CD8-positive, alpha-beta memory T cell (primary cell): Measurements from ENCODE around the gene LRRC3B. TPM values are rescaled to one million over a fixed set of nuclear protein-coding genes. Genes with fewer than 3 reads are reported as not detected.
"Not testable (repeated sequence)": the region's sequence is repeated elsewhere in the genome, so short reads cannot be mapped to it uniquely, and the experiment has no call there.

ENCODE experiments used
- CTCF ChIA-PET: fragments of 350-600 bp; sonication (Branson Sonifier 250); formaldehyde crosslinking; loops from one replicate; lab custom pipeline; 2021; ENCODE audit warnings: antibody characterized with exemption; lab: Charles Lee
- POLR2A ChIA-PET: fragments of 350-600 bp; sonication (Branson Sonifier 250); formaldehyde crosslinking; loops from one replicate; lab custom pipeline; 2021; ENCODE audit warnings: antibody characterized with exemption; lab: Charles Lee
- DNase-seq, 5 donors: peaks; one replicate each; pipeline versions ENCODE4 v3.0.0 to v3.0.0-alpha.2; 2020 to 2022; ENCODE audit warnings: mixed read lengths in 1 of 5
- H3K27ac ChIP-seq: one replicate; pipeline ENCODE4 v1.7.0; 2013; ENCODE audit warnings: low read depth, mild to moderate bottlenecking, low read length, moderate library complexity
- H3K27me3 ChIP-seq: 2 replicates; pipeline ENCODE4 v1.7.0; 2013; ENCODE audit warnings: low read length, mild to moderate bottlenecking; ENCODE audit not compliant: insufficient read depth, poor library complexity, severe bottlenecking
- H3K36me3 ChIP-seq: 2 replicates; pipeline ENCODE4 v1.7.0; 2013; ENCODE audit warnings: mild to moderate bottlenecking, low read length, moderate library complexity; ENCODE audit not compliant: insufficient read depth
- H3K4me1 ChIP-seq: 2 replicates; pipeline ENCODE4 v1.7.0; 2013; ENCODE audit warnings: mild to moderate bottlenecking, low read length, moderate library complexity; ENCODE audit not compliant: insufficient read depth
- H3K4me3 ChIP-seq: 2 replicates; pipeline ENCODE4 v1.7.0; 2013; ENCODE audit warnings: mild to moderate bottlenecking, low read length
- H3K9me3 ChIP-seq: 2 replicates; pipeline ENCODE4 v1.7.0; 2013; ENCODE audit warnings: mild to moderate bottlenecking, low read length
- H3K27ac Mint-ChIP-seq, 8 donors: one replicate each; pipeline ENCODE4 v1.8.0; 2020 to 2021; ENCODE audit warnings: mixed read lengths in 8 of 8, mild to moderate bottlenecking in 6 of 8, inconsistent platforms in 3 of 8, moderate library complexity in 3 of 8
- H3K27me3 Mint-ChIP-seq, 2 donors: one replicate each; pipeline ENCODE4 v1.8.0; 2020 to 2021; ENCODE audit warnings: mixed read lengths in 2 of 2, mild to moderate bottlenecking in 1 of 2, moderate library complexity in 1 of 2
- H3K36me3 Mint-ChIP-seq, 3 donors: one replicate each; pipeline ENCODE4 v1.8.0; 2020 to 2021; ENCODE audit warnings: mixed read lengths in 3 of 3, inconsistent platforms in 1 of 3, mild to moderate bottlenecking in 1 of 3
- H3K4me1 Mint-ChIP-seq, 3 donors: one replicate each; pipeline ENCODE4 v1.8.0; 2020 to 2021; ENCODE audit warnings: mixed read lengths in 3 of 3, inconsistent platforms in 1 of 3, mild to moderate bottlenecking in 1 of 3
- H3K4me3 Mint-ChIP-seq, 7 donors: one replicate each; pipeline ENCODE4 v1.8.0; 2020 to 2021; ENCODE audit warnings: mixed read lengths in 7 of 7, mild to moderate bottlenecking in 6 of 7, moderate library complexity in 4 of 7, inconsistent platforms in 2 of 7
- H3K9me3 Mint-ChIP-seq, 5 donors: one replicate each; pipeline ENCODE4 v1.8.0; 2020 to 2022; ENCODE audit warnings: mixed read lengths in 5 of 5, mild to moderate bottlenecking in 3 of 5, moderate library complexity in 2 of 5, inconsistent platforms in 1 of 5
- polyA plus RNA-seq: library from polyadenylated mRNA; unstranded; fragments of 300-500 nt; fragmentation: Illumina TruSeq; gene quantifications from one replicate; pipeline ENCODE4 v1.2.3, GENCODE V29; 2021
- total RNA-seq, 2 experiments: library from RNA; stranded (reverse); gene quantifications; one replicate each; pipeline ENCODE4 v1.2.3, GENCODE V29; 2021

The LRRC3B gene
- total and polyA plus RNA-seq, 3 experiments from 2014 or later: not detected

- Histone ChIP-seq H3K4me3 (no peak overlapping the region), H3K9me3 (no peaks in the 10 kb centered on the region), H3K27ac (no peak overlapping the region), H3K4me1 (no peaks in the 10 kb centered on the region), H3K27me3 (no peaks in the 10 kb centered on the region), H3K36me3 (no peaks in the 10 kb centered on the region)
- Mint-ChIP-seq H3K27ac (no peak overlapping the region), H3K27me3 (peaks cover 0 to 2% of the 10 kb centered on the region in 2 donors), H3K4me1 (no peaks in the 10 kb centered on the region), H3K4me3 (no peak overlapping the region), H3K9me3 (peaks cover 0 to 4% (median 2%) of the 10 kb centered on the region in 5 donors), H3K36me3 (no peaks in the 10 kb centered on the region)
- DNase-seq: no peak
- CTCF ChIA-PET: no interaction called here
- POLR2A ChIA-PET: no interaction called here
Observed at GRCh38 chr3:26592451-26592850, 30.1 kb upstream of the LRRC3B start.

GRCh38 chr3:26596335-26596734 is 26.2 kb upstream of the LRRC3B start:
- Histone ChIP-seq H3K4me3 (no peak overlapping the region), H3K27me3 (no peaks in the 10 kb centered on the region)
- no peak overlapping the region for H3K27ac Mint-ChIP-seq

GRCh38 chr3:26603311-26603710 is 19.3 kb upstream of the LRRC3B start:
- H3K27me3 Mint-ChIP-seq, H3K36me3 ChIP-seq, H3K4me3 ChIP-seq, H3K27me3 ChIP-seq, H3K4me3 Mint-ChIP-seq, H3K9me3 ChIP-seq, H3K36me3 Mint-ChIP-seq, CTCF ChIA-PET, H3K4me1 Mint-ChIP-seq, H3K27ac ChIP-seq, H3K4me1 ChIP-seq, POLR2A ChIA-PET, H3K27ac Mint-ChIP-seq, DNase-seq: not testable (repeated sequence)
- peaks cover 5 to 21% (median 12%) of the 10 kb centered on the region in 5 donors for H3K9me3 Mint-ChIP-seq

More at GRCh38 chr3:26596335-26596734, 26.2 kb upstream of the LRRC3B start:
- H3K4me1 ChIP-seq: no peaks in the 10 kb centered on the region
- Mint-ChIP-seq H3K36me3 (no peaks in the 10 kb centered on the region), H3K4me3 (no peak overlapping the region), H3K4me1 (no peaks in the 10 kb centered on the region), H3K9me3 (peaks cover 0 to 10% (median 2%) of the 10 kb centered on the region in 5 donors), H3K27me3 (no peaks in the 10 kb centered on the region)
- no peak overlapping the region for H3K27ac ChIP-seq
- DNase-seq: no peak
- POLR2A ChIA-PET: no interaction called here
- CTCF ChIA-PET: no interaction called here
- H3K9me3 ChIP-seq: no peaks in the 10 kb centered on the region
- no peaks in the 10 kb centered on the region for H3K36me3 ChIP-seq

- H3K27ac Mint-ChIP-seq, H3K4me1 Mint-ChIP-seq, POLR2A ChIA-PET, CTCF ChIA-PET, H3K36me3 ChIP-seq, H3K9me3 ChIP-seq, H3K27me3 ChIP-seq, H3K4me3 Mint-ChIP-seq, H3K27me3 Mint-ChIP-seq, DNase-seq, H3K4me1 ChIP-seq, H3K4me3 ChIP-seq, H3K27ac ChIP-seq, H3K36me3 Mint-ChIP-seq: not testable (repeated sequence)
- H3K9me3 Mint-ChIP-seq: peaks cover 5 to 19% (median 12%) of the 10 kb centered on the region in 5 donors
Observed at GRCh38 chr3:26603771-26604170, 18.8 kb upstream of the LRRC3B start.

- Histone ChIP-seq H3K36me3 (no peaks in the 10 kb centered on the region), H3K9me3 (no peaks in the 10 kb centered on the region), H3K4me3 (no peak overlapping the region), H3K27ac (no peak overlapping the region), H3K27me3 (no peaks in the 10 kb centered on the region), H3K4me1 (no peaks in the 10 kb centered on the region)
- Mint-ChIP-seq H3K27me3 (no peaks in the 10 kb centered on the region), H3K4me3 (no peak overlapping the region), H3K4me1 (no peaks in the 10 kb centered on the region), H3K9me3 (peaks cover 0 to 8% (median 0%) of the 10 kb centered on the region in 5 donors), H3K27ac (no peak overlapping the region), H3K36me3 (no peaks in the 10 kb centered on the region)
- CTCF ChIA-PET: no interaction called here
- no peak for DNase-seq
- POLR2A ChIA-PET: no interaction called here
Observed at GRCh38 chr3:26614006-26614685, 8.4 kb upstream of the LRRC3B start.

GRCh38 chr3:26621176-26621575 is 1.4 kb upstream of the LRRC3B start:
- Mint-ChIP-seq H3K4me3 (no peak overlapping the region), H3K27me3 (peaks cover 24 to 38% of the 10 kb centered on the region in 2 donors), H3K36me3 (no peaks in the 10 kb centered on the region), H3K4me1 (no peaks in the 10 kb centered on the region), H3K27ac (no peak overlapping the region), H3K9me3 (peaks cover 2 to 15% (median 3%) of the 10 kb centered on the region in 5 donors)
- Histone ChIP-seq H3K4me3 (no peak overlapping the region), H3K9me3 (no peaks in the 10 kb centered on the region), H3K36me3 (no peaks in the 10 kb centered on the region), H3K27me3 (no peaks in the 10 kb centered on the region), H3K27ac (no peak overlapping the region), H3K4me1 (no peaks in the 10 kb centered on the region)
- ChIA-PET POLR2A (no interaction called here), CTCF (no interaction called here)
- no peak for DNase-seq

GRCh38 chr3:26621906-26622620 is 509 bp upstream of the LRRC3B start:
- Histone ChIP-seq H3K27me3 (no peaks in the 10 kb centered on the region), H3K4me1 (no peaks in the 10 kb centered on the region), H3K27ac (no peak overlapping the region), H3K9me3 (no peaks in the 10 kb centered on the region), H3K4me3 (no peak overlapping the region), H3K36me3 (no peaks in the 10 kb centered on the region)
- Mint-ChIP-seq H3K9me3 (peaks cover 2 to 15% (median 3%) of the 10 kb centered on the region in 5 donors), H3K4me1 (no peaks in the 10 kb centered on the region), H3K4me3 (no peak overlapping the region), H3K36me3 (no peaks in the 10 kb centered on the region), H3K27ac (no peak overlapping the region), H3K27me3 (peaks cover 24 to 38% of the 10 kb centered on the region in 2 donors)
- POLR2A ChIA-PET: no interaction called here
- CTCF ChIA-PET: no interaction called here
- DNase-seq: no peak

- ChIA-PET CTCF (no interaction called here), POLR2A (no interaction called here)
- Mint-ChIP-seq H3K36me3 (no peaks in the 10 kb centered on the region), H3K9me3 (peaks cover 2 to 15% (median 3%) of the 10 kb centered on the region in 5 donors), H3K4me3 (no peak overlapping the region), H3K27ac (no peak overlapping the region), H3K27me3 (peaks cover 24 to 38% of the 10 kb centered on the region in 2 donors), H3K4me1 (no peaks in the 10 kb centered on the region)
- Histone ChIP-seq H3K27me3 (no peaks in the 10 kb centered on the region), H3K9me3 (no peaks in the 10 kb centered on the region), H3K4me1 (no peaks in the 10 kb centered on the region), H3K4me3 (no peak overlapping the region), H3K27ac (no peak overlapping the region), H3K36me3 (no peaks in the 10 kb centered on the region)
- no peak for DNase-seq
Observed at GRCh38 chr3:26623419-26624208, 1.0 kb downstream of the LRRC3B start.
